Right atrium auricular region (tissue), 2 donors: ENCODE data around the gene DGKD. TPM values are rescaled to one million over a fixed set of nuclear protein-coding genes. Genes with fewer than 3 reads are reported as not detected.

Experiments used
- DNase-seq: peaks from one replicate; pipeline ENCODE4 v3.0.0-alpha.2; 2019; ENCODE audit warnings: low spot score
- H3K27ac ChIP-seq, 2 donors: fragments of 200-600 bp; sonication (generic); 1 replicate in 1 of 2; 2 replicates in 1 of 2; pipeline ENCODE4 v1.5.1; 2016 to 2019
- H3K27me3 ChIP-seq, 2 donors: fragments of 200-600 bp; sonication (generic); one replicate each; pipeline versions ENCODE4 v1.5.1 to v1.6.0; 2017 to 2019
- H3K36me3 ChIP-seq: fragments of 200-600 bp; sonication (generic); one replicate; pipeline ENCODE4 v1.5.1; 2016
- H3K4me1 ChIP-seq, 2 donors: fragments of 200-600 bp; sonication (generic); one replicate each; pipeline versions ENCODE4 v1.5.1 to v1.6.0; 2017 to 2019
- H3K4me3 ChIP-seq, 2 donors: fragments of 200-600 bp; sonication (generic); 1 replicate in 1 of 2; 2 replicates in 1 of 2; pipeline ENCODE4 v1.5.1; 2017 to 2019; ENCODE audit warnings: mild to moderate bottlenecking in 1 of 2, moderate library complexity in 1 of 2
- H3K9me3 ChIP-seq, 2 donors: fragments of 200-600 bp; sonication (generic); one replicate each; pipeline ENCODE4 v1.5.1; 2019
- total RNA-seq, 2 donors: library from RNA; depleted of rRNA; stranded (reverse); fragments of >200 nt; gene quantifications; one replicate each; pipeline ENCODE4 v1.1.0, GENCODE V29; 2016
- TF ChIP-seq, protein P1 (sequence below), 2 donors: fragments of 200-600 bp; sonication (generic); IDR thresholded peaks; one replicate each; pipeline ENCODE4 v1.5.1; 2019; ENCODE audit warnings: antibody characterized with exemption in 2 of 2

Gene DGKD
- total RNA-seq, 2 donors from 2014 or later: 18.4 to 40.1 TPM

- no peaks in the 10 kb centered on the region for H3K9me3 ChIP-seq
- TF ChIP-seq, protein P1, sequence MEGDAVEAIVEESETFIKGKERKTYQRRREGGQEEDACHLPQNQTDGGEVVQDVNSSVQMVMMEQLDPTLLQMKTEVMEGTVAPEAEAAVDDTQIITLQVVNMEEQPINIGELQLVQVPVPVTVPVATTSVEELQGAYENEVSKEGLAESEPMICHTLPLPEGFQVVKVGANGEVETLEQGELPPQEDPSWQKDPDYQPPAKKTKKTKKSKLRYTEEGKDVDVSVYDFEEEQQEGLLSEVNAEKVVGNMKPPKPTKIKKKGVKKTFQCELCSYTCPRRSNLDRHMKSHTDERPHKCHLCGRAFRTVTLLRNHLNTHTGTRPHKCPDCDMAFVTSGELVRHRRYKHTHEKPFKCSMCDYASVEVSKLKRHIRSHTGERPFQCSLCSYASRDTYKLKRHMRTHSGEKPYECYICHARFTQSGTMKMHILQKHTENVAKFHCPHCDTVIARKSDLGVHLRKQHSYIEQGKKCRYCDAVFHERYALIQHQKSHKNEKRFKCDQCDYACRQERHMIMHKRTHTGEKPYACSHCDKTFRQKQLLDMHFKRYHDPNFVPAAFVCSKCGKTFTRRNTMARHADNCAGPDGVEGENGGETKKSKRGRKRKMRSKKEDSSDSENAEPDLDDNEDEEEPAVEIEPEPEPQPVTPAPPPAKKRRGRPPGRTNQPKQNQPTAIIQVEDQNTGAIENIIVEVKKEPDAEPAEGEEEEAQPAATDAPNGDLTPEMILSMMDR (IDR thresholded peaks at IDR 0.05): no peak
- no peaks in the 10 kb centered on the region for H3K27me3 ChIP-seq
- peaks cover 3% of the 10 kb centered on the region for H3K36me3 ChIP-seq
- peaks cover 0 to 43% of the 10 kb centered on the region in 2 donors for H3K4me1 ChIP-seq
- DNase-seq: no peak
- H3K4me3 ChIP-seq: no peak overlapping the region
- peak overlapping the region; percentile 81 to 93 for H3K27ac ChIP-seq
Observed at GRCh38 chr2:233430651-233431050, 76.4 kb downstream of the DGKD start.

GRCh38 chr2:233433029-233433428 lies 78.7 kb downstream of the DGKD start:
- no peaks in the 10 kb centered on the region for H3K9me3 ChIP-seq
- no peaks in the 10 kb centered on the region for H3K27me3 ChIP-seq
- no peak overlapping the region for H3K4me3 ChIP-seq
- H3K36me3 ChIP-seq: peaks cover 27% of the 10 kb centered on the region
- DNase-seq: no peak
- H3K4me1 ChIP-seq: peaks cover 0 to 41% of the 10 kb centered on the region in 2 donors
- TF ChIP-seq, protein P1 (IDR thresholded peaks at IDR 0.05): no peak
- peak overlapping the region in 1 of 2 donors; percentile 50 for H3K27ac ChIP-seq

DNA sequence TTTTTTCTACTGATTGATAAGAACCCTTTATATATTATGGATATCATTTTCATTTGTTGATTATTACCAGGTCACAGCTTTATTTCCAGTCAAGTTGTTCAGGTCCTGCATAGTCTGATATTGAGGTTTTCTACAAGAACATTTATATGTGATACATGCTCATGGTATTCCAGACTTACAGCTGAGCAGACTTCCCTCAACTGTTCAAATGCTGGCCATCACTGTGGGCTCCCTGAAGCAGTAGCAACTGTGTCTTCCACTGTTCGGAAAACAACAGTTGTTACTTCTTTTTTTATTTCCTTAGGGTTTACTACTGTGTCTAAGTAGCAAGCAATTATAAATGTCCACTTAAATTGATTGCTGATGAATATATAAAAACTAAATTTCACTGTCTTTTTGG lies 79.5 kb downstream of the DGKD start:
- Histone ChIP-seq H3K36me3 (peaks cover 35% of the 10 kb centered on the region), H3K4me1 (peaks cover 0 to 34% of the 10 kb centered on the region in 2 donors), H3K4me3 (no peak overlapping the region), H3K27me3 (no peaks in the 10 kb centered on the region), H3K9me3 (no peaks in the 10 kb centered on the region), H3K27ac (no peak overlapping the region)
- no peak for DNase-seq
- TF ChIP-seq, protein P1 (IDR thresholded peaks at IDR 0.05): no peak

DNA sequence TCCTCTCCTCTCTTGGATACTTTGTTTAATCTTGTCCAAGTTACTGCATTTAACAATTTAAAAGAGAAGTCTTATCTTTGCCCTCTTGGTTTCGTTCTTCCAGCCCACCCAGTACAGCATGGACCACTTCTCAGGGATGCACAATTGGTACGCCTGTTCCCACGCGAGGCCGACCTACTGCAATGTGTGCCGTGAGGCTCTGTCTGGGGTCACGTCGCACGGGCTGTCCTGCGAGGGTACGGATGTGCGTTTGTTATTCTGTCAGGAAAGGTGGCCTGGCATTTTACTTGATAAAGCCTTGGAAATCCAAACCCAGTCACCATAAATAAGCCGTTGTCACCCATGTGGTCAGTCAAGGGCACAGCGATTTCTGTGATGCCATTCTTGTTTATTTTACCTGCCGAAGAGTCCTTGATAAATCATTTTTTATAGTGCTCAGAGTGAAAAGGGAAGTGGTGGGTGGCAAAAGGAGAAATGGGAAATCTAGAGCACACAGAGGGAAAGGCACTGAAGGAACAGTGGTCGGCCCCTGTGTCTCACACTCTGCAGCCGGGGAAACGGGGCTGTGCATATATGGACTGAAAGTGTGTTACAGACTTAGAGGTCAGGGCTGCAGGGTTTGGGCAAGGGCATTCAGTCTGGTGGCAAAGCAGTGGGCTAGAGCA lies 80.5 kb downstream of the DGKD start:
- TF ChIP-seq, protein P1 (IDR thresholded peaks at IDR 0.05): no peak
- Histone ChIP-seq H3K4me1 (peaks cover 0 to 36% of the 10 kb centered on the region in 2 donors), H3K4me3 (no peak overlapping the region), H3K9me3 (no peaks in the 10 kb centered on the region), H3K36me3 (peaks cover 45% of the 10 kb centered on the region), H3K27me3 (no peaks in the 10 kb centered on the region), H3K27ac (peak overlapping the region in 1 of 2 donors; percentile 22)
- no peak for DNase-seq

DNA sequence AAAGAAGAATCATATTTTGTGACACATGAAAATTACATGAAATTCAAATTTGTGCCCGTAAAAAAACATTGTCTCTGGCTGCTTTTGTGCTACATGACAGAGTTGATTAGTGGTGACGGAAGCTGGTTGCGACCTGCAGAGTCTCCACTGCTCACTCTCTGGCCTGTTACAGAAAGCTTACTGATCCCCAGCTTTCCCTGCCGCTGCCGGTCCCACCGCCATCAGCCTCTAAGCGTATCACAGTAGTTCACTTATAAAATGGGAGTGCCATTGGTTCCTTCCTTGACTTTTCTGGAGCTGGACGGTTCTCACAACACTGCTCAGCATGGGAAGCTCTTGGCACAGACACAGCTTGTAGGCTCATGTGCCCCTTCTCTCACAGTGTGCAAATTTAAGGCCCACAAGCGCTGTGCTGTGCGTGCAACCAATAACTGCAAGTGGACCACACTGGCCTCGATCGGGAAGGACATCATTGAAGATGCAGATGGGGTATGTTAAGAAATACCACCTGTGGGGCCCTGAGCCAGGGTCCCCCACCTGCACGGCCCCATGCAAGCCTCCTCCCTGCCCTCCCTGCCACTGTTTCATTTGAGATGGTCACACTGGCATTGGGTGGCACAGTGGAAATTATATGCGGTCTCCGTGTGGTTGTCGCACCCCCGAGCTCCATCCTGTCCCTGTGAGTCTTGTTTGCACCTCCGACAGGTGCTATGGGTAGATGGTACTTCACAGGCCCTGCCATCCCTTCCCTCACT lies 81.3 kb downstream of the DGKD start:
- Histone ChIP-seq H3K36me3 (peaks cover 53% of the 10 kb centered on the region), H3K27ac (no peak overlapping the region), H3K9me3 (no peaks in the 10 kb centered on the region), H3K27me3 (no peaks in the 10 kb centered on the region), H3K4me1 (peaks cover 0 to 32% of the 10 kb centered on the region in 2 donors), H3K4me3 (no peak overlapping the region)
- DNase-seq: no peak
- TF ChIP-seq, protein P1 (IDR thresholded peaks at IDR 0.05): no peak
